NB4 (cell line): Measurements from ENCODE around the gene MACROD2.

ENCODE experiments used
- MYC ChIP-seq: IDR thresholded peaks from 2 replicates; pipeline ENCODE4 v1.6.1; 2011; ENCODE audit warnings: low read depth, low read length
- POLR2A ChIP-seq: IDR thresholded peaks from 2 replicates; pipeline ENCODE4 v1.6.1; 2011; ENCODE audit warnings: mild to moderate bottlenecking; ENCODE audit not compliant: insufficient read length; ENCODE audit errors: extremely low read depth
- TF ChIP-seq, protein P1 (sequence below): IDR thresholded peaks from one replicate; pipeline ENCODE4 v1.5.1; 2012; ENCODE audit warnings: low read depth, low read length
- TF ChIP-seq, protein P2 (sequence below): IDR thresholded peaks from 2 replicates; pipeline ENCODE4 v1.6.1; 2011; ENCODE audit warnings: low read depth, low read length

DNA sequence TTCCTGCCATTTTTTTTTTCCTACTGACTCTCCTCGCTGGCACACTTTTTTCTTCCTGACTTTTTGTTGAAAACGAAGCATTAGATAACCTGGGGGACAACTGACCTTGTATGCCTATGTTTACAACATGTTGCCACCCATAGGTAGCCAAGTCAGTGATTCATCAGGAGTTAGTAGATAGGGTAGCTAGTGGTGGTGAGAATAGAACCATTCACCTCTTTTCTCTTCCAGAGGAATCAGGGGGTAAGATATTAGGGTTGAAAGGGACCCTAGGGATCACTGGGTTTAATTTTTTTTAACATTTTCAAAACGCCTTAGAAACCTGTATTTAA is 770.0 kb downstream of the MACROD2 start:
- TF ChIP-seq, protein P1, sequence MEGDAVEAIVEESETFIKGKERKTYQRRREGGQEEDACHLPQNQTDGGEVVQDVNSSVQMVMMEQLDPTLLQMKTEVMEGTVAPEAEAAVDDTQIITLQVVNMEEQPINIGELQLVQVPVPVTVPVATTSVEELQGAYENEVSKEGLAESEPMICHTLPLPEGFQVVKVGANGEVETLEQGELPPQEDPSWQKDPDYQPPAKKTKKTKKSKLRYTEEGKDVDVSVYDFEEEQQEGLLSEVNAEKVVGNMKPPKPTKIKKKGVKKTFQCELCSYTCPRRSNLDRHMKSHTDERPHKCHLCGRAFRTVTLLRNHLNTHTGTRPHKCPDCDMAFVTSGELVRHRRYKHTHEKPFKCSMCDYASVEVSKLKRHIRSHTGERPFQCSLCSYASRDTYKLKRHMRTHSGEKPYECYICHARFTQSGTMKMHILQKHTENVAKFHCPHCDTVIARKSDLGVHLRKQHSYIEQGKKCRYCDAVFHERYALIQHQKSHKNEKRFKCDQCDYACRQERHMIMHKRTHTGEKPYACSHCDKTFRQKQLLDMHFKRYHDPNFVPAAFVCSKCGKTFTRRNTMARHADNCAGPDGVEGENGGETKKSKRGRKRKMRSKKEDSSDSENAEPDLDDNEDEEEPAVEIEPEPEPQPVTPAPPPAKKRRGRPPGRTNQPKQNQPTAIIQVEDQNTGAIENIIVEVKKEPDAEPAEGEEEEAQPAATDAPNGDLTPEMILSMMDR: no peak
- TF ChIP-seq POLR2A: no peak
- TF ChIP-seq, protein P2, sequence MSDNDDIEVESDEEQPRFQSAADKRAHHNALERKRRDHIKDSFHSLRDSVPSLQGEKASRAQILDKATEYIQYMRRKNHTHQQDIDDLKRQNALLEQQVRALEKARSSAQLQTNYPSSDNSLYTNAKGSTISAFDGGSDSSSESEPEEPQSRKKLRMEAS: no peak
- no peak for TF ChIP-seq MYC
